Measurements from ENCODE around the gene TRPM8.
"Not testable (repeated sequence)": the region's sequence is repeated elsewhere in the genome, so short reads cannot be mapped to it uniquely, and the experiment has no call there.

TRPM8 gene

GRCh38 chr2:233938676-233939370, 21.6 kb downstream of the TRPM8 start:
- no peak for DNase-seq (ENCODE audit: low read depth)

GRCh38 chr2:233940376-233941276, 23.5 kb downstream of the TRPM8 start:
- no peak for DNase-seq (ENCODE audit: low read depth)

- no peak for DNase-seq (ENCODE audit: low read depth)
Observed at GRCh38 chr2:233942731-233943130, 25.6 kb downstream of the TRPM8 start.

GRCh38 chr2:233944269-233944668, 27.1 kb downstream of the TRPM8 start:
- DNase-seq (ENCODE audit: low read depth), result no peak

GRCh38 chr2:233944722-233945121, 27.5 kb downstream of the TRPM8 start:
- DNase-seq (ENCODE audit: low read depth), result no peak

- no peak for DNase-seq (ENCODE audit: low read depth)
Observed at GRCh38 chr2:233945146-233945545, 28.0 kb downstream of the TRPM8 start.

- no peak for DNase-seq (ENCODE audit: low read depth)
Observed at GRCh38 chr2:233950078-233950825, 33.1 kb downstream of the TRPM8 start.

- DNase-seq (ENCODE audit: low read depth), result no peak
Observed at GRCh38 chr2:233952335-233952734, 35.2 kb downstream of the TRPM8 start.

- no peak for DNase-seq (ENCODE audit: low read depth)
Observed at GRCh38 chr2:233953087-233953801, 36.1 kb downstream of the TRPM8 start.

GRCh38 chr2:233960203-233960602, 43.0 kb downstream of the TRPM8 start:
- no peak for DNase-seq (ENCODE audit: low read depth)

GRCh38 chr2:233961905-233962304, 44.7 kb downstream of the TRPM8 start:
- DNase-seq (ENCODE audit: low read depth), result no peak

- no peak for DNase-seq (ENCODE audit: low read depth)
Observed at GRCh38 chr2:233964581-233964980, 47.4 kb downstream of the TRPM8 start.

- no peak for DNase-seq (ENCODE audit: low read depth)
Observed at GRCh38 chr2:233965032-233965603, 47.9 kb downstream of the TRPM8 start.

GRCh38 chr2:233965646-233966045, 48.5 kb downstream of the TRPM8 start:
- not testable (repeated sequence) for DNase-seq (ENCODE audit: low read depth)

GRCh38 chr2:233966388-233966787, 49.2 kb downstream of the TRPM8 start:
- no peak for DNase-seq (ENCODE audit: low read depth)

- DNase-seq (ENCODE audit: low read depth), result no peak
Observed at GRCh38 chr2:233967164-233967563, 50.0 kb downstream of the TRPM8 start.

- DNase-seq (ENCODE audit: low read depth), result no peak
Observed at GRCh38 chr2:233968556-233968955, 51.4 kb downstream of the TRPM8 start.

GRCh38 chr2:233972460-233972859, 55.3 kb downstream of the TRPM8 start:
- not testable (repeated sequence) for DNase-seq (ENCODE audit: low read depth)

- no peak for DNase-seq (ENCODE audit: low read depth)
Observed at GRCh38 chr2:233972941-233973575, 55.9 kb downstream of the TRPM8 start.

- no peak for DNase-seq (ENCODE audit: low read depth)
Observed at GRCh38 chr2:233973786-233974185, 56.6 kb downstream of the TRPM8 start.

GRCh38 chr2:233974530-233975071, 57.4 kb downstream of the TRPM8 start:
- DNase-seq (ENCODE audit: low read depth), result no peak
